Endodermal cell (in vitro differentiated cells): ENCODE results near the gene UBE2H. TPM values are rescaled to one million over a fixed set of nuclear protein-coding genes. Genes with fewer than 3 reads are reported as not detected.

ENCODE experiments used
- DNase-seq: peaks from one replicate; pipeline ENCODE4 v3.0.0-alpha.2; 2017
- H3K27ac ChIP-seq: 2 replicates; pipeline ENCODE4 v1.5.1; 2013; ENCODE audit warnings: mild to moderate bottlenecking, low read depth, low read length, moderate library complexity
- H3K27me3 ChIP-seq: 2 replicates; pipeline ENCODE4 v1.6.1; 2013; ENCODE audit warnings: mild to moderate bottlenecking, low read length, moderate library complexity; ENCODE audit not compliant: insufficient read depth, control insufficient read depth, poor library complexity, severe bottlenecking
- H3K36me3 ChIP-seq: 2 replicates; pipeline ENCODE4 v1.7.0; 2013; ENCODE audit warnings: mild to moderate bottlenecking, low read length, moderate library complexity; ENCODE audit not compliant: control insufficient read depth, insufficient read depth
- H3K4me1 ChIP-seq: one replicate; pipeline ENCODE4 v1.7.0; 2013; ENCODE audit warnings: low read length; ENCODE audit not compliant: control insufficient read depth, insufficient read depth
- H3K4me3 ChIP-seq: 2 replicates; pipeline ENCODE4 v1.5.1; 2013; ENCODE audit warnings: mild to moderate bottlenecking, low read length, moderate library complexity
- H3K9ac ChIP-seq: 2 replicates; pipeline ENCODE4 v1.6.1; 2013; ENCODE audit warnings: mild to moderate bottlenecking, low read length, moderate library complexity; ENCODE audit not compliant: poor library complexity, severe bottlenecking; ENCODE audit errors: extremely low read depth
- H3K9me3 ChIP-seq: 2 replicates; pipeline ENCODE4 v1.6.1; 2013; ENCODE audit warnings: mild to moderate bottlenecking, low read length, moderate library complexity; ENCODE audit not compliant: control insufficient read depth
- H3K27ac Mint-ChIP-seq: 2 replicates; pipeline ENCODE4 v1.8.0; 2020; ENCODE audit warnings: mixed read lengths
- H3K27me3 Mint-ChIP-seq: 2 replicates; pipeline ENCODE4 v1.8.0; 2021; ENCODE audit warnings: mild to moderate bottlenecking, mixed read lengths; ENCODE audit not compliant: insufficient read depth
- H3K36me3 Mint-ChIP-seq: 2 replicates; pipeline ENCODE4 v1.8.0; 2020; ENCODE audit warnings: low read depth, mixed read lengths
- H3K4me1 Mint-ChIP-seq: 2 replicates; pipeline ENCODE4 v1.8.0; 2020; ENCODE audit warnings: mixed read lengths
- H3K4me3 Mint-ChIP-seq: 2 replicates; pipeline ENCODE4 v1.8.0; 2020; ENCODE audit warnings: mild to moderate bottlenecking, moderate library complexity, mixed read lengths
- H3K9me3 Mint-ChIP-seq: 2 replicates; pipeline ENCODE4 v1.8.0; 2020; ENCODE audit warnings: mild to moderate bottlenecking, mixed read lengths
- WGBS, 2 experiments: methylation state at CpG; one replicate each; pipeline versions ENCODE4 v1.1.5 to v1.1.7; 2013; ENCODE audit warnings: missing lambda C conversion rate in 2 of 2, mixed read lengths in 1 of 2; ENCODE audit not compliant: insufficient coverage in 1 of 2, insufficient read length in 1 of 2; 5-methylcytosine and 5-hydroxymethylcytosine counted together
- total RNA-seq, 2 donors: library from RNA; stranded (reverse); fragmentation: NEBNext Ultra II Directional in 1 of 2; extraction: Animal tissue kit (Norgen Biotek cat#: 25700) in 1 of 2; gene quantifications; 2 replicates in 1 of 2; 3 replicates in 1 of 2; pipeline ENCODE4 v1.2.1, GENCODE V29; 2021
- TF ChIP-seq, protein P1 (sequence below): fragments of 200-600 bp; sonication (generic); conservative IDR thresholded peaks from 2 replicates; pipeline ENCODE4 v1.5.0; 2021; ENCODE audit warnings: antibody characterized with exemption, mild to moderate bottlenecking

Gene UBE2H
- total RNA-seq, 2 donors from 2014 or later: 74.5 to 74.7 TPM

DNA sequence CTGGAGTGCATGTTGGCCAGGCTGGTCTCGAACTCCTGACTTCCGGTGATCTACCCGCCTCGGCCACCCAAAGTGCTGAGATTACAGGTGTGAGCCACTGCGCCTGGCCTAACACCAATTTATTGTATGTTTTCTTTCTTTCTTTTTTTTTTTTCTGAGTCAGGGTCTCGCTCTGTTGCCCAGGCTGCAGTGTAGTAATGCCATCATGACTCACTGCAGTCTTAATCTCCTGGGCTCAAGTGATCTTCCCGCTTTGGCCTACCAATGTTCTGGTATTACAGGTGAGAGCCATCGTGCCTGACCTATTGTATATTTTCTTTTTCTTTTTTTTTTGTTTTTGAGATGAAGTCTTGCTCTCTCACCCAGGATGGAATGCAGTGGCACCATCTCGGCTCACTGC, 33.8 kb upstream of the UBE2H start:
- Mint-ChIP-seq H3K27me3 (no peaks in the 10 kb centered on the region), H3K4me3 (no peak overlapping the region), H3K27ac (no peak overlapping the region), H3K9me3 (no peaks in the 10 kb centered on the region), H3K4me1 (no peaks in the 10 kb centered on the region), H3K36me3 (no peaks in the 10 kb centered on the region)
- TF ChIP-seq, protein P1, sequence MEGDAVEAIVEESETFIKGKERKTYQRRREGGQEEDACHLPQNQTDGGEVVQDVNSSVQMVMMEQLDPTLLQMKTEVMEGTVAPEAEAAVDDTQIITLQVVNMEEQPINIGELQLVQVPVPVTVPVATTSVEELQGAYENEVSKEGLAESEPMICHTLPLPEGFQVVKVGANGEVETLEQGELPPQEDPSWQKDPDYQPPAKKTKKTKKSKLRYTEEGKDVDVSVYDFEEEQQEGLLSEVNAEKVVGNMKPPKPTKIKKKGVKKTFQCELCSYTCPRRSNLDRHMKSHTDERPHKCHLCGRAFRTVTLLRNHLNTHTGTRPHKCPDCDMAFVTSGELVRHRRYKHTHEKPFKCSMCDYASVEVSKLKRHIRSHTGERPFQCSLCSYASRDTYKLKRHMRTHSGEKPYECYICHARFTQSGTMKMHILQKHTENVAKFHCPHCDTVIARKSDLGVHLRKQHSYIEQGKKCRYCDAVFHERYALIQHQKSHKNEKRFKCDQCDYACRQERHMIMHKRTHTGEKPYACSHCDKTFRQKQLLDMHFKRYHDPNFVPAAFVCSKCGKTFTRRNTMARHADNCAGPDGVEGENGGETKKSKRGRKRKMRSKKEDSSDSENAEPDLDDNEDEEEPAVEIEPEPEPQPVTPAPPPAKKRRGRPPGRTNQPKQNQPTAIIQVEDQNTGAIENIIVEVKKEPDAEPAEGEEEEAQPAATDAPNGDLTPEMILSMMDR: no peak
- Histone ChIP-seq H3K4me1 (no peaks in the 10 kb centered on the region), H3K27ac (no peak overlapping the region), H3K27me3 (no peaks in the 10 kb centered on the region), H3K36me3 (no peaks in the 10 kb centered on the region), H3K9ac (no peak overlapping the region), H3K4me3 (no peak overlapping the region), H3K9me3 (no peaks in the 10 kb centered on the region)
- no peak for DNase-seq
- WGBS, 2 experiments: 91 to 93% methylated on average over 4 to 9 of the region's 9 CpGs

DNA sequence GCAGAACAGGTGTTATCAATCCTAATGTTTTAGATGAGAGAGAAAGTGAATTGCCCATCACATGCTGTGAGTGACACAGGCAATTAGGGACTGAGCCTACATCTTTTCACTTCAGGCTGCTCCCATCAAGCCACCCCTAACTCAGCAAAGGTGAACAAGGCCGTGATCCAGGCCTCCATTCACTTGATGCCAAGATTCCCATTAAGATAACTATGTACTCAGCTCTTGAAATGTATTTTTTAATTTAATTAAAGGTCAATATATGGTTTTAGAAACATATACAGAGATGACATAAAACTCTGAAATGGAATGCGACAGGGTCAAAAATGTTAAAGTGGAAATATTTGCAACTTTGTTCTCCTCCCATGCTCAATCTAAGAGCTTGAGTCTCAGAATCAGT, 27.9 kb upstream of the UBE2H start:
- Mint-ChIP-seq H3K27me3 (no peaks in the 10 kb centered on the region), H3K36me3 (no peaks in the 10 kb centered on the region), H3K4me1 (peaks cover 5% of the 10 kb centered on the region), H3K27ac (no peak overlapping the region), H3K4me3 (no peak overlapping the region), H3K9me3 (no peaks in the 10 kb centered on the region)
- Histone ChIP-seq H3K27me3 (no peaks in the 10 kb centered on the region), H3K9me3 (no peaks in the 10 kb centered on the region), H3K27ac (no peak overlapping the region), H3K4me3 (no peak overlapping the region), H3K9ac (no peak overlapping the region), H3K4me1 (peaks cover 6% of the 10 kb centered on the region), H3K36me3 (no peaks in the 10 kb centered on the region)
- 100% methylated on average over 1 of the region's 2 CpGs for WGBS, 2 experiments
- DNase-seq: no peak
- TF ChIP-seq, protein P1: no peak

DNA sequence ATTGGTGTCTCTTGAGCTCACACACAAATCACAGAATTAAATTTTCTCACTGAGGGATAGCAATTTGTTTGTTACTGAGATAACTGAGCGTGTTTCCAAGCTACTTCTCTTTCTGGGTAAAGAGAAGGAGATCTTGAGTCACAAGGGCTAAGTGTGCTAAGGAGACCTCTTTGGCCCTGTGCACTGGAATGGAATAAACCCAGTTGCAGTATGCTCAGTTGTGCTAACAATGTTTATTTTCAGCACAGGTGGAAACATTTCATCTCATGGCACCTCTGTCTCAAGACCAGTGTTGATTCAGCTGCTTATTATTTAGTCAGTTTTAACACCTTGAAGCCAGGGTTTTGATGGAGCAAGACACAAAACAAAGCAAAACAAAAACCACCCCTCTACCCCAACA, 22.5 kb upstream of the UBE2H start:
- Histone ChIP-seq H3K27me3 (no peaks in the 10 kb centered on the region), H3K36me3 (no peaks in the 10 kb centered on the region), H3K27ac (no peak overlapping the region), H3K4me3 (no peak overlapping the region), H3K4me1 (peaks cover 6% of the 10 kb centered on the region), H3K9me3 (no peaks in the 10 kb centered on the region), H3K9ac (no peak overlapping the region)
- peaks cover 11% of the 10 kb centered on the region for H3K4me1 Mint-ChIP-seq
- H3K36me3 Mint-ChIP-seq: no peaks in the 10 kb centered on the region
- 92 to 100% methylated on average over 1 of the region's 1 CpG for WGBS, 2 experiments
- TF ChIP-seq, protein P1: no peak
- H3K27ac Mint-ChIP-seq: no peak overlapping the region
- H3K9me3 Mint-ChIP-seq: no peaks in the 10 kb centered on the region
- H3K27me3 Mint-ChIP-seq: no peaks in the 10 kb centered on the region
- no peak for DNase-seq
- no peak overlapping the region for H3K4me3 Mint-ChIP-seq
